PC-9 (cell line): Measurements from ENCODE around the gene USP43. TPM values are rescaled to one million over a fixed set of nuclear protein-coding genes. Genes with fewer than 3 reads are reported as not detected.
"Not testable (repeated sequence)": the region's sequence is repeated elsewhere in the genome, so short reads cannot be mapped to it uniquely, and the experiment has no call there.

Source experiments
- BruUV-seq: library from RNA; stranded (reverse); fragments of 400-500 nt; replicated peaks from 2 replicates; lab custom pipeline; 2021; lab: Mats Ljungman, UMichigan
- CTCF ChIA-PET: fragments of 300-600 bp; sonication (Branson Sonifier 250); formaldehyde crosslinking; loops from one replicate; lab custom pipeline; 2022; ENCODE audit warnings: antibody characterized with exemption; lab: Charles Lee
- POLR2A ChIA-PET: fragments of 300-600 bp; sonication (Branson Sonifier 250); formaldehyde crosslinking; loops from one replicate; lab custom pipeline; 2022; ENCODE audit warnings: antibody characterized with exemption; ENCODE audit not compliant: unreplicated experiment; lab: Charles Lee
- DNase-seq, 2 experiments: peaks; one replicate each; pipeline versions ENCODE4 v3.0.0 to v3.0.0-alpha.2; 2015 to 2022; ENCODE audit warnings: mixed read lengths in 1 of 2
- H2AFZ ChIP-seq: fragments of 200-600 bp; sonication (generic); 2 replicates; pipeline ENCODE4 v1.8.1; 2017; ENCODE audit warnings: antibody characterized with exemption
- H3F3A ChIP-seq: fragments of 200-600 bp; sonication (generic); 2 replicates; pipeline ENCODE4 v1.8.1; 2017; ENCODE audit warnings: antibody characterized with exemption, mild to moderate bottlenecking, low read depth; ENCODE audit not compliant: insufficient read depth
- H3K27ac ChIP-seq: fragments of 200-600 bp; sonication (generic); 2 replicates; pipeline ENCODE4 v1.6.1; 2016; ENCODE audit warnings: mixed run types
- H3K27me3 ChIP-seq: fragments of 200-600 bp; sonication (generic); 2 replicates; pipeline ENCODE4 v1.6.1; 2016; ENCODE audit warnings: low read depth, mixed run types; ENCODE audit not compliant: insufficient read depth
- H3K36me3 ChIP-seq: fragments of 200-600 bp; sonication (generic); 2 replicates; pipeline ENCODE4 v1.6.1; 2016; ENCODE audit warnings: low read depth, mixed run types
- H3K4me1 ChIP-seq: fragments of 200-600 bp; sonication (generic); replicated peaks from 2 replicates; pipeline ENCODE4 v1.6.1; 2016; ENCODE audit warnings: mixed run types; ENCODE audit not compliant: insufficient read depth
- H3K4me2 ChIP-seq: fragments of 200-600 bp; sonication (generic); 2 replicates; pipeline ENCODE4 v1.6.1; 2017; ENCODE audit warnings: mixed run types
- H3K4me3 ChIP-seq: fragments of 200-600 bp; sonication (generic); 2 replicates; pipeline ENCODE4 v1.6.1; 2016; ENCODE audit warnings: mixed run types
- H3K79me2 ChIP-seq: fragments of 200-600 bp; sonication (generic); 2 replicates; pipeline ENCODE4 v1.6.1; 2017; ENCODE audit warnings: low read depth, mixed run types
- H3K9me2 ChIP-seq: fragments of 200-600 bp; sonication (generic); 2 replicates; pipeline ENCODE4 v1.8.1; 2017; ENCODE audit warnings: mild to moderate bottlenecking; ENCODE audit not compliant: insufficient read depth
- H3K9me3 ChIP-seq: fragments of 200-600 bp; sonication (generic); 2 replicates; pipeline ENCODE4 v1.8.1; 2016; ENCODE audit warnings: low read depth; ENCODE audit not compliant: insufficient read depth
- H4K20me1 ChIP-seq: fragments of 200-600 bp; sonication (generic); 2 replicates; pipeline ENCODE4 v1.8.1; 2017; ENCODE audit not compliant: insufficient read depth
- EZH2 ChIP-seq: fragments of 200-600 bp; sonication (generic); IDR thresholded peaks from 2 replicates; pipeline ENCODE4 v1.8.0; 2017; ENCODE audit warnings: antibody characterized with exemption, low read depth
- intact Hi-C: fragments of 100-400 bp; cut with micrococcal nuclease; formaldehyde crosslinking; loops from one replicate; pipeline ENCODE4 v1.10.0; 2022; ENCODE audit not compliant: unreplicated experiment
- total RNA-seq: library from RNA; stranded (reverse); gene quantifications from 2 replicates; pipeline ENCODE4 v1.2.3, GENCODE V29; 2021
- TF ChIP-seq, protein P1 (sequence below): fragments of 200-600 bp; sonication (generic); conservative IDR thresholded peaks from 2 replicates; pipeline ENCODE4 v1.6.1; 2017; ENCODE audit warnings: mixed run types, antibody characterized with exemption, mild to moderate bottlenecking, moderate library complexity

Gene USP43
- total RNA-seq, 1 experiment from 2014 or later: 16.0 TPM

DNA sequence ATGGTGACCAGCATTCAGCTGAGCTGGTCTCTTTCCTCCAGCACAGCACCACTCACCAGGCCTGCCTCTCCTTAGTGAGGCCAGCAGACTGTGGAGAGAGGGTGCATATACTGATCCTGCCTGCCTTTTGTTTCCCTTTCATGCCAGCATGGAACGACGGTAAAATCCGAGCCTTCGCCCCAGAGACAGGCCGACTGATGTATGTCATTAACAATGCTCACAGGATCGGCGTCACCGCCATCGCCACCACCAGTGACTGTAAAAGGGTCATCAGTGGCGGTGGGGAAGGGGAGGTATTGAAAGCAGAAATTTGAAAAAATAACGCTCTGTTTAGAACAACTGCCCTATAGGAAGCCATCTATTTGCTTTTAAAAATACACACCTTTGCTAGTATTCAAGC, 12.6 kb upstream of the USP43 start:
- intact Hi-C loops: no loop called here
- Histone ChIP-seq H3K4me2 (no peak overlapping the region), H3K36me3 (no peaks in the 10 kb centered on the region), H3K9me3 (no peaks in the 10 kb centered on the region), H3F3A (no peaks in the 10 kb centered on the region), H3K27ac (no peak overlapping the region), H3K9me2 (no peaks in the 10 kb centered on the region), H3K79me2 (no peaks in the 10 kb centered on the region), H3K4me1 (no peaks in the 10 kb centered on the region), H3K4me3 (no peak overlapping the region), H2AFZ (no peak overlapping the region), H3K27me3 (no peaks in the 10 kb centered on the region), H4K20me1 (no peaks in the 10 kb centered on the region)
- TF ChIP-seq, protein P1, sequence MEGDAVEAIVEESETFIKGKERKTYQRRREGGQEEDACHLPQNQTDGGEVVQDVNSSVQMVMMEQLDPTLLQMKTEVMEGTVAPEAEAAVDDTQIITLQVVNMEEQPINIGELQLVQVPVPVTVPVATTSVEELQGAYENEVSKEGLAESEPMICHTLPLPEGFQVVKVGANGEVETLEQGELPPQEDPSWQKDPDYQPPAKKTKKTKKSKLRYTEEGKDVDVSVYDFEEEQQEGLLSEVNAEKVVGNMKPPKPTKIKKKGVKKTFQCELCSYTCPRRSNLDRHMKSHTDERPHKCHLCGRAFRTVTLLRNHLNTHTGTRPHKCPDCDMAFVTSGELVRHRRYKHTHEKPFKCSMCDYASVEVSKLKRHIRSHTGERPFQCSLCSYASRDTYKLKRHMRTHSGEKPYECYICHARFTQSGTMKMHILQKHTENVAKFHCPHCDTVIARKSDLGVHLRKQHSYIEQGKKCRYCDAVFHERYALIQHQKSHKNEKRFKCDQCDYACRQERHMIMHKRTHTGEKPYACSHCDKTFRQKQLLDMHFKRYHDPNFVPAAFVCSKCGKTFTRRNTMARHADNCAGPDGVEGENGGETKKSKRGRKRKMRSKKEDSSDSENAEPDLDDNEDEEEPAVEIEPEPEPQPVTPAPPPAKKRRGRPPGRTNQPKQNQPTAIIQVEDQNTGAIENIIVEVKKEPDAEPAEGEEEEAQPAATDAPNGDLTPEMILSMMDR: no peak
- TF ChIP-seq EZH2: no peak
- DNase-seq: no peak
- BruUV-seq: no TSS peak
- ChIA-PET POLR2A (no interaction called here), CTCF (no interaction called here)

DNA sequence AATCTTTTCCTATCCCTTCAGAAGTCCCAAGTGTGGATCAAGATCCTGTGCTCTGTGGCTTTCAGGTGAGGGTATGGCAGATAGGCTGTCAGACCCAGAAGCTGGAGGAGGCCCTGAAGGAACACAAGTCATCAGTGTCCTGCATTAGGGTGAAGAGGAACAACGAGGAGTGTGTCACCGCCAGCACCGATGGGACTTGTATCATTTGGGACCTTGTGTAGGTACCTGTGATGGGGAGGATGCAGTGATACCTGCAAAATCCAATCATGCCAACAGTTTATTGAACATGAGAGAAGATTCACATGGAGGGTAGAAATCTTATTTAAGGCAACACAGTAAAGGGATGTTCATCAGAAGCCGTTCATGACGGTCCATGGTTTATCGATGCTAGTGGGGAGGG, 10.0 kb upstream of the USP43 start:
- CTCF ChIA-PET: no interaction called here

DNA sequence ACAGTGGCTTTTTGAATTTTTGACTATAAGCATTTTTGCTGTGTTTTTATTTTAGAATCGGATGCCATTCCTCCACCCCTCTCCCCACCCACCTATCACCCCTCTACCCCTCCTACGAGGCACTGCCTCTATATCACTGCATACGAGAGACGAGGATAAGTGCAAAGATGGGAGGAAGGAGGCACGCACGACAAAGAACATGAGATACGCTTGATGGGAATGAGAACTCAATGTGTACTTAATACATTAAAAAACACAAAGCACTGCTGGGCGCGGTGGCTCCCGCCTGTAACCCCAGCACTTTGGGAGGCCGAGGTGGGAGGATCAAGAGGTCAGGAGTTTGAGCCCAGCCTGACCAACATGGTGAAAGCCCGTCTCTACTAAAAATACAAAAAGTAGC, 8.8 kb upstream of the USP43 start:
- Histone ChIP-seq H3K27ac (no peak overlapping the region), H3K9me2 (no peaks in the 10 kb centered on the region), H3K4me3 (no peak overlapping the region), H3K36me3 (no peaks in the 10 kb centered on the region), H2AFZ (no peak overlapping the region), H3K4me1 (no peaks in the 10 kb centered on the region), H3K4me2 (no peak overlapping the region), H3K79me2 (no peaks in the 10 kb centered on the region), H3K27me3 (no peaks in the 10 kb centered on the region), H4K20me1 (no peaks in the 10 kb centered on the region), H3F3A (no peaks in the 10 kb centered on the region), H3K9me3 (no peaks in the 10 kb centered on the region)
- no peak for DNase-seq
- TF ChIP-seq EZH2: no peak
- TF ChIP-seq, protein P1: no peak
- no TSS peak for BruUV-seq
- intact Hi-C loops: no loop called here
- POLR2A ChIA-PET: no interaction called here
- CTCF ChIA-PET: no interaction called here

More for the DNA sequence above, 10.0 kb upstream of the USP43 start:
- H3K9me2 ChIP-seq: no peaks in the 10 kb centered on the region
- intact Hi-C loops: no loop called here
- H2AFZ ChIP-seq: no peak overlapping the region
- H3K79me2 ChIP-seq: no peaks in the 10 kb centered on the region
- H3K4me3 ChIP-seq: no peak overlapping the region
- no peaks in the 10 kb centered on the region for H3K27me3 ChIP-seq
- no peak overlapping the region for H3K27ac ChIP-seq
- no peaks in the 10 kb centered on the region for H3K9me3 ChIP-seq
- no peaks in the 10 kb centered on the region for H3K4me1 ChIP-seq
- H3K4me2 ChIP-seq: no peak overlapping the region
- no peak for DNase-seq
- no TSS peak for BruUV-seq
- POLR2A ChIA-PET: no interaction called here
- H4K20me1 ChIP-seq: no peaks in the 10 kb centered on the region
- no peaks in the 10 kb centered on the region for H3K36me3 ChIP-seq
- no peak for TF ChIP-seq EZH2
- TF ChIP-seq, protein P1: no peak
- no peaks in the 10 kb centered on the region for H3F3A ChIP-seq

DNA sequence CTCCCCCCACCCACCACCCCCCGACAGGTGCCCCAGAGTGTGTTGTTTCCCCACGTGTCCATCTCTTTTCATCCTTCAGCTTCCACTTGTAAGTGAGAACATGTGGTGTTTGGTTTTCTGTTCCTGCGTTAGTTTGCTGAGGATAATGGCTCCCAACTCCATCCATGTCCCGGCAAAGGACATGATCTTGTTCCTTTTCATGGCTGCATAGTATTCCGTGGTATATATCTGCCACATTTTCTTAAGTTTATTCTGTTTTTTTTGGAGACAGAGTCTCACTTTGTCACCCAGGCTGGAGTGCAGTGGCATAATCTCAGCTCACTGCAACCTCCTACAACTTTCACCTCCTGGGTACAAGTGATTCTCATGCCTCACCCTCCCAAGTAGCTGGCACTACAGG, 4.9 kb upstream of the USP43 start:
- intact Hi-C loops: loop anchor here (10.0 kb wide), 1 partner anchor 284 kb away; no protein-coding TSS in a partner anchor
- H3K36me3 ChIP-seq, BruUV-seq, H3K27ac ChIP-seq, H2AFZ ChIP-seq, H4K20me1 ChIP-seq, H3K9me2 ChIP-seq, H3K79me2 ChIP-seq, H3K9me3 ChIP-seq, H3F3A ChIP-seq, H3K4me2 ChIP-seq, H3K27me3 ChIP-seq, DNase-seq, H3K4me1 ChIP-seq, H3K4me3 ChIP-seq: not testable (repeated sequence)
- ChIA-PET POLR2A (interaction anchor here (0.7 kb wide), 1 partner anchor 191 kb away, joined by 3 read pairs; no protein-coding TSS in a partner anchor), CTCF (interaction anchor here (0.6 kb wide), 1 partner anchor 51 kb away, joined by 4 read pairs; no protein-coding TSS in a partner anchor)
